ENCODE measurements around the gene ETV3.

GRCh38 chr1:157090196-157090647 lies 48.0 kb downstream of the ETV3 start:
- TF ChIP-seq CTCF (IDR thresholded peaks at IDR 0.05 in 4 of 5, conservative IDR thresholded peaks at IDR 0.05 in 1 of 5): peak; percentile 77 to 96 (median 91)
- no peak for TF ChIP-seq POLR2A (IDR thresholded peaks at IDR 0.05)

All from gastrocnemius medialis (tissue), 4 donors.